Lung (tissue), 12 donors: Measurements from ENCODE around the gene OCSTAMP. TPM values are rescaled to one million over a fixed set of nuclear protein-coding genes. Genes with fewer than 3 reads are reported as not detected.

Experiments used
- ATAC-seq: fragments of 200-7000 bp; cut with Tn5 transposase; one replicate; pipeline ENCODE4 v1.9.1; 2020; ENCODE audit warnings: moderate number of reproducible peaks; ENCODE audit not compliant: insufficient read depth, low FRiP score
- DNase-seq, 3 donors: peaks; one replicate each; pipeline ENCODE4 v3.0.0-alpha.2; 2013 to 2017
- H3K27ac ChIP-seq, 2 donors: one replicate each; pipeline ENCODE4 v1.5.1; 2013; ENCODE audit warnings: mild to moderate bottlenecking in 2 of 2, moderate library complexity in 2 of 2, control low read depth in 1 of 2, inconsistent platforms in 1 of 2, low read depth in 1 of 2, low read length in 1 of 2
- H3K27me3 ChIP-seq, 3 donors: one replicate each; pipeline ENCODE4 v1.5.1; 2013; ENCODE audit warnings: low read length in 2 of 3; ENCODE audit not compliant: control insufficient read depth in 3 of 3, insufficient read depth in 3 of 3
- H3K36me3 ChIP-seq, 4 donors: one replicate each; pipeline ENCODE4 v1.5.1; 2013; ENCODE audit warnings: low read length in 4 of 4, mild to moderate bottlenecking in 1 of 4, moderate library complexity in 1 of 4; ENCODE audit not compliant: control insufficient read depth in 4 of 4, insufficient read depth in 4 of 4
- H3K4me1 ChIP-seq, 5 donors: one replicate each; pipeline ENCODE4 v1.5.1; 2013; ENCODE audit warnings: low read length in 5 of 5, mild to moderate bottlenecking in 2 of 5, moderate library complexity in 1 of 5; ENCODE audit not compliant: control insufficient read depth in 5 of 5, insufficient read depth in 5 of 5
- H3K4me3 ChIP-seq: one replicate; pipeline ENCODE4 v1.5.1; 2013; ENCODE audit warnings: mild to moderate bottlenecking, control low read depth, moderate library complexity
- H3K9ac ChIP-seq, 2 donors: one replicate each; pipeline ENCODE4 v1.5.1; 2013; ENCODE audit warnings: low read length in 2 of 2, control low read depth in 1 of 2; ENCODE audit not compliant: insufficient read depth in 1 of 2
- H3K9me3 ChIP-seq, 4 donors: one replicate each; pipeline ENCODE4 v1.5.1; 2013; ENCODE audit warnings: low read length in 3 of 4, mild to moderate bottlenecking in 1 of 4, moderate library complexity in 1 of 4; ENCODE audit not compliant: control insufficient read depth in 4 of 4, insufficient read depth in 3 of 4
- WGBS, 2 donors: extraction: QIAGEN DNeasy Blood & Tissue Kit; methylation state at CpG; one replicate each; pipeline ENCODE4 v1.1.7; 2013; 5-methylcytosine and 5-hydroxymethylcytosine counted together
- polyA plus RNA-seq, 2 donors: library from polyadenylated mRNA; stranded (reverse); fragments of 200-250 nt; gene quantifications; one replicate each; pipeline ENCODE4 v1.2.1, GENCODE V29; 2013
- total RNA-seq, 2 donors: library from RNA; depleted of rRNA in 1 of 2; stranded (reverse); fragments of >200 nt in 1 of 2; gene quantifications; one replicate each; pipeline ENCODE4 v1.2.1, GENCODE V29; 2014 to 2021
- TF ChIP-seq, protein P1 (sequence below): IDR thresholded peaks from 2 replicates; pipeline ENCODE4 v1.5.1; 2012; ENCODE audit warnings: mild to moderate bottlenecking; ENCODE audit errors: control extremely low read depth, extremely low read depth
- donor health status: control.
- donor health status: control.
- donor health status: Bipolar disorder and iron deficiency.
- donor health status: healthy.
- donor health status: DM: yes; HTN: yes; CAD: no.

The OCSTAMP gene
- total and polyA plus RNA-seq, 4 donors = 0.11 TPM; not detected in 3

GRCh38 chr20:46594725-46595124, 44.3 kb upstream of the OCSTAMP start:
- Histone ChIP-seq H3K27me3 (no peaks in the 10 kb centered on the region), H3K36me3 (no peaks in the 10 kb centered on the region), H3K27ac (no peak overlapping the region), H3K4me1 (no peaks in the 10 kb centered on the region), H3K4me3 (no peak overlapping the region), H3K9ac (no peak overlapping the region), H3K9me3 (no peaks in the 10 kb centered on the region)
- DNase-seq (no peak), ATAC-seq (no peak)
- 56 to 64% methylated on average over 2 of the region's 2 CpGs for WGBS, 2 donors
- TF ChIP-seq, protein P1, sequence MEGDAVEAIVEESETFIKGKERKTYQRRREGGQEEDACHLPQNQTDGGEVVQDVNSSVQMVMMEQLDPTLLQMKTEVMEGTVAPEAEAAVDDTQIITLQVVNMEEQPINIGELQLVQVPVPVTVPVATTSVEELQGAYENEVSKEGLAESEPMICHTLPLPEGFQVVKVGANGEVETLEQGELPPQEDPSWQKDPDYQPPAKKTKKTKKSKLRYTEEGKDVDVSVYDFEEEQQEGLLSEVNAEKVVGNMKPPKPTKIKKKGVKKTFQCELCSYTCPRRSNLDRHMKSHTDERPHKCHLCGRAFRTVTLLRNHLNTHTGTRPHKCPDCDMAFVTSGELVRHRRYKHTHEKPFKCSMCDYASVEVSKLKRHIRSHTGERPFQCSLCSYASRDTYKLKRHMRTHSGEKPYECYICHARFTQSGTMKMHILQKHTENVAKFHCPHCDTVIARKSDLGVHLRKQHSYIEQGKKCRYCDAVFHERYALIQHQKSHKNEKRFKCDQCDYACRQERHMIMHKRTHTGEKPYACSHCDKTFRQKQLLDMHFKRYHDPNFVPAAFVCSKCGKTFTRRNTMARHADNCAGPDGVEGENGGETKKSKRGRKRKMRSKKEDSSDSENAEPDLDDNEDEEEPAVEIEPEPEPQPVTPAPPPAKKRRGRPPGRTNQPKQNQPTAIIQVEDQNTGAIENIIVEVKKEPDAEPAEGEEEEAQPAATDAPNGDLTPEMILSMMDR = no peak

- Histone ChIP-seq H3K36me3 (no peaks in the 10 kb centered on the region), H3K27ac (no peak overlapping the region), H3K9me3 (peaks cover 0 to 2% (median 0%) of the 10 kb centered on the region in 4 donors), H3K9ac (no peak overlapping the region), H3K27me3 (no peaks in the 10 kb centered on the region), H3K4me1 (no peaks in the 10 kb centered on the region), H3K4me3 (no peak overlapping the region)
- no peak for ATAC-seq
- DNase-seq = no peak
- 92 to 96% methylated on average over 4 of the region's 4 CpGs for WGBS, 2 donors
- TF ChIP-seq, protein P1 = no peak
These were observed 42.3 kb upstream of the OCSTAMP start for GRCh38 chr20:46592580-46593362.

- Histone ChIP-seq H3K27ac (no peak overlapping the region), H3K4me3 (no peak overlapping the region), H3K9ac (no peak overlapping the region), H3K27me3 (no peaks in the 10 kb centered on the region), H3K36me3 (no peaks in the 10 kb centered on the region), H3K9me3 (peaks cover 0 to 2% (median 0%) of the 10 kb centered on the region in 4 donors), H3K4me1 (no peaks in the 10 kb centered on the region)
- WGBS, 2 donors = 20 to 28% methylated on average over 1 of the region's 1 CpG
- ATAC-seq = no peak
- TF ChIP-seq, protein P1 = no peak
- peak in 2 of 3 donors; percentile 46 to 58 for DNase-seq
These were observed 40.0 kb upstream of the OCSTAMP start for GRCh38 chr20:46590443-46590842.
